AG09319 (cell line): ENCODE measurements around the gene MMP13.
"Not testable (repeated sequence)": the region's sequence is repeated elsewhere in the genome, so short reads cannot be mapped to it uniquely, and the experiment has no call there.

Source experiments
- DNase-seq: peaks from one replicate; pipeline ENCODE4 v3.0.0-alpha.2; 2010; ENCODE audit warnings: low read depth; ENCODE audit errors: extremely low read depth
- CTCF ChIP-seq: IDR thresholded peaks from 2 replicates; pipeline ENCODE4 v1.5.1; 2011; ENCODE audit warnings: low read depth, mild to moderate bottlenecking, inconsistent platforms, low read length, moderate library complexity

Gene MMP13

GRCh38 chr11:102983486-102983885 is 28.0 kb upstream of the MMP13 start:
- TF ChIP-seq CTCF, result no peak
- no peak for DNase-seq

GRCh38 chr11:102981324-102981910 is 25.9 kb upstream of the MMP13 start:
- DNase-seq, result no peak
- TF ChIP-seq CTCF, result no peak

- no peak for TF ChIP-seq CTCF
Observed at GRCh38 chr11:102974552-102975280, 19.2 kb upstream of the MMP13 start.

GRCh38 chr11:102973698-102974097 is 18.2 kb upstream of the MMP13 start:
- not testable (repeated sequence) for DNase-seq

More at GRCh38 chr11:102974552-102975280, 19.2 kb upstream of the MMP13 start:
- no peak for DNase-seq

- TF ChIP-seq CTCF, result no peak
Observed at GRCh38 chr11:102972853-102973252, 17.3 kb upstream of the MMP13 start.

GRCh38 chr11:102971766-102972165 is 16.2 kb upstream of the MMP13 start:
- no peak; the same call in 1 of the 2 replicates for TF ChIP-seq CTCF
- DNase-seq, result peak; percentile 89

More at GRCh38 chr11:102972853-102973252, 17.3 kb upstream of the MMP13 start:
- DNase-seq, result no peak

GRCh38 chr11:102967497-102967896 is 12.0 kb upstream of the MMP13 start:
- no peak for DNase-seq
- TF ChIP-seq CTCF, result no peak
